Loucy (cell line): ENCODE measurements around the gene BABAM2.

ENCODE experiments used
- H2AFZ ChIP-seq: fragments of 200-600 bp; sonication (generic); 2 replicates; pipeline ENCODE4 v1.6.0; 2016; ENCODE audit warnings: antibody characterized with exemption, mild to moderate bottlenecking, low read length, moderate library complexity
- H3F3A ChIP-seq: fragments of 200-600 bp; 2 replicates; pipeline ENCODE4 v1.6.0; 2016; ENCODE audit warnings: antibody characterized with exemption, low read depth, mild to moderate bottlenecking
- H3K27me3 ChIP-seq: fragments of 200-600 bp; sonication (generic); 2 replicates; pipeline ENCODE4 v1.6.1; 2014; ENCODE audit warnings: low read length, mild to moderate bottlenecking; ENCODE audit not compliant: insufficient read depth, poor library complexity, severe bottlenecking
- H3K36me3 ChIP-seq: fragments of 200-600 bp; sonication (generic); 2 replicates; pipeline ENCODE4 v1.6.1; 2016; ENCODE audit warnings: low read length; ENCODE audit not compliant: insufficient read depth
- H3K4me1 ChIP-seq: fragments of 200-600 bp; sonication (generic); 2 replicates; pipeline ENCODE4 v1.5.1; 2014; ENCODE audit warnings: low read length, mild to moderate bottlenecking; ENCODE audit not compliant: insufficient read depth, poor library complexity, severe bottlenecking
- H3K4me2 ChIP-seq: fragments of 200-600 bp; sonication (generic); 2 replicates; pipeline ENCODE4 v1.6.0; 2014; ENCODE audit warnings: antibody characterized with exemption, low read length, low read depth, mild to moderate bottlenecking; ENCODE audit not compliant: poor library complexity, severe bottlenecking
- H3K4me3 ChIP-seq: fragments of 200-600 bp; sonication (generic); 2 replicates; pipeline ENCODE4 v1.5.1; 2014; ENCODE audit warnings: low read length, mild to moderate bottlenecking, mixed read lengths; ENCODE audit not compliant: poor library complexity, severe bottlenecking
- H3K79me2 ChIP-seq: fragments of 200-600 bp; sonication (generic); 2 replicates; pipeline ENCODE4 v1.6.1; 2014; ENCODE audit warnings: low read length; ENCODE audit not compliant: insufficient read depth
- H3K9ac ChIP-seq: fragments of 200-600 bp; sonication (generic); 2 replicates; pipeline ENCODE4 v1.6.0; 2014; ENCODE audit warnings: mild to moderate bottlenecking, low read depth, low read length, moderate library complexity; ENCODE audit not compliant: poor library complexity, severe bottlenecking
- H3K9me2 ChIP-seq: fragments of 200-600 bp; sonication (generic); replicated peaks from 2 replicates; pipeline ENCODE4 v1.6.1; 2016; ENCODE audit warnings: low read depth, low read length, mixed read lengths
- H3K9me3 ChIP-seq: fragments of 200-600 bp; sonication (generic); 2 replicates; pipeline ENCODE4 v1.6.1; 2014; ENCODE audit warnings: mild to moderate bottlenecking, antibody characterized with exemption, low read length, low read depth; ENCODE audit not compliant: insufficient read depth
- H4K20me1 ChIP-seq: fragments of 200-600 bp; sonication (generic); 2 replicates; pipeline ENCODE4 v1.6.0; 2014; ENCODE audit warnings: antibody characterized with exemption, low read length, mild to moderate bottlenecking; ENCODE audit not compliant: insufficient read depth, poor library complexity, severe bottlenecking
- EZH2phosphoT487 ChIP-seq: fragments of 200-600 bp; IDR thresholded peaks from 2 replicates; pipeline ENCODE4 v1.6.1; 2018; ENCODE audit warnings: antibody characterized with exemption, mild to moderate bottlenecking, moderate library complexity, borderline replicate concordance
- TF ChIP-seq, protein P1 (sequence below): fragments of 200-600 bp; sonication (generic); conservative IDR thresholded peaks from 2 replicates; pipeline ENCODE4 v1.5.1; 2014; ENCODE audit warnings: mild to moderate bottlenecking, antibody characterized with exemption, low read length

Gene BABAM2

DNA sequence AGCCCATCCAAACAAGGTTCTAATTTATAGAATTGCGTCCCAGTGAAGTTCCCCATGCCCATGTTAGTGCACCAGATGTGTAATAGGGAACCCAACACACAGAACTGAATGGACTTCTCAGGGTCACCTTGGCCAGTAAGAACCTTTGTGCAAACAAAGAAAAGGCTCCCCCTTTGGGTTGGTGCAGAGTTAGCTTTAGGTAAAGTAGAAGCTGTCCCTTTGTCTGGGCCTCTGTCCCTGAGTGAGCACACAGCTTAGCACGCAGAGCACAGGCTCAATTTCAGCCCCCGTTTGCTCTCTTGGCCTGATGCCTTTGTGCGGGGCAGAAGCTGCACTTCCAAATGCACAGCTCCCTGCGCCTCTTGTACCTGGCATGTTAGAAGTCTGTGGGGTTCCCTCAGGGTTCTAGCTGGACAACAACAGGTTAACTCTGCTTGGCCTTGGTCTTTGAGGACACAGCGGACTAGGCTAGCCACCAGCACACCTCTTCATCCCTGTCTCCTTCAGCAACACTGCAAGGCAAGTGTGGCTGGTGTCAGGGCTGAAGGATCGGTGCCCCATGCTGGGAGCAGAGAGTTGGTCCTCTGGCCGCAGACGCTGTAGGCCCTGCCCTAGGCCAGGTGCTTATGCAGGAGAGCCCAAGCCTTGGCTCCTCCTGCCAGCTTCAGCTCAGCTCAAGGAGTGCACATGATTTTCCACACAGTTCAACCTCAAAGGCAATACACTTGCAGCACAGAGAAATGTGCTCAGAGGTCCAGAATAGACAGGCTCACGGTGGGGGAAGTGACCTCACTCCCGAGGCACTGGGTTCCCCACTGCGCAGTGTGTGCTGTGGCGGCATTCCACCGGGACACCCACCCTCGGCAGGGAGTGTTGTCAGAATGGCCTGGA, 428.8 kb downstream of the BABAM2 start:
- Histone ChIP-seq H3K79me2 (no peaks in the 10 kb centered on the region), H3K4me3 (no peak overlapping the region), H3K36me3 (no peaks in the 10 kb centered on the region), H3K4me2 (no peak overlapping the region), H3K9me3 (no peaks in the 10 kb centered on the region), H3K27me3 (no peaks in the 10 kb centered on the region), H3K9ac (no peak overlapping the region), H3K9me2 (no peaks in the 10 kb centered on the region), H4K20me1 (no peaks in the 10 kb centered on the region), H3K4me1 (peaks cover 14% of the 10 kb centered on the region), H2AFZ (no peak overlapping the region), H3F3A (no peaks in the 10 kb centered on the region)
- TF ChIP-seq, protein P1, sequence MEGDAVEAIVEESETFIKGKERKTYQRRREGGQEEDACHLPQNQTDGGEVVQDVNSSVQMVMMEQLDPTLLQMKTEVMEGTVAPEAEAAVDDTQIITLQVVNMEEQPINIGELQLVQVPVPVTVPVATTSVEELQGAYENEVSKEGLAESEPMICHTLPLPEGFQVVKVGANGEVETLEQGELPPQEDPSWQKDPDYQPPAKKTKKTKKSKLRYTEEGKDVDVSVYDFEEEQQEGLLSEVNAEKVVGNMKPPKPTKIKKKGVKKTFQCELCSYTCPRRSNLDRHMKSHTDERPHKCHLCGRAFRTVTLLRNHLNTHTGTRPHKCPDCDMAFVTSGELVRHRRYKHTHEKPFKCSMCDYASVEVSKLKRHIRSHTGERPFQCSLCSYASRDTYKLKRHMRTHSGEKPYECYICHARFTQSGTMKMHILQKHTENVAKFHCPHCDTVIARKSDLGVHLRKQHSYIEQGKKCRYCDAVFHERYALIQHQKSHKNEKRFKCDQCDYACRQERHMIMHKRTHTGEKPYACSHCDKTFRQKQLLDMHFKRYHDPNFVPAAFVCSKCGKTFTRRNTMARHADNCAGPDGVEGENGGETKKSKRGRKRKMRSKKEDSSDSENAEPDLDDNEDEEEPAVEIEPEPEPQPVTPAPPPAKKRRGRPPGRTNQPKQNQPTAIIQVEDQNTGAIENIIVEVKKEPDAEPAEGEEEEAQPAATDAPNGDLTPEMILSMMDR: peak; percentile 29; the same call in 1 of the 2 replicates
- no peak for TF ChIP-seq EZH2phosphoT487

DNA sequence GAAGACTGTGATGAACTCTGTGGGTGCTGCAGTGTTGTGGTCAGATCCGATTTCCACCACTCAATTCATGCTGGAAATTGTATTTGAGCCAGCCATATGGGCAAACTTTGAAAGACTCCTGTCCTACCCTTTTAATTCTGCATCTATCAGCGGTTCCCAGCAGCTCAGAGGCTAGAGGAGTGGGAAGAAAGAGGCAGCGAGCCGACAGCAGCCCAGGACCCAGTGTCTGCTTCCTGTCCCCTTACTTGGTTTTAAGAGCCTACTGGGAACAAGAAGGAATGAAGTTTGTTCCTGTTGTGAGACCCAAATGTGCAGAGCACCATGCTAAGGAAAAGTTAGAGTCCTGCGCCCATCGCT, 429.5 kb downstream of the BABAM2 start:
- Histone ChIP-seq H3K4me2 (no peak overlapping the region), H3K27me3 (no peaks in the 10 kb centered on the region), H4K20me1 (no peaks in the 10 kb centered on the region), H3K9ac (no peak overlapping the region), H3K36me3 (no peaks in the 10 kb centered on the region), H3K4me3 (no peak overlapping the region), H3K9me2 (no peaks in the 10 kb centered on the region), H2AFZ (no peak overlapping the region), H3K79me2 (no peaks in the 10 kb centered on the region), H3K9me3 (no peaks in the 10 kb centered on the region), H3K4me1 (peaks cover 14% of the 10 kb centered on the region), H3F3A (no peaks in the 10 kb centered on the region)
- TF ChIP-seq EZH2phosphoT487: no peak
- TF ChIP-seq, protein P1: no peak

DNA sequence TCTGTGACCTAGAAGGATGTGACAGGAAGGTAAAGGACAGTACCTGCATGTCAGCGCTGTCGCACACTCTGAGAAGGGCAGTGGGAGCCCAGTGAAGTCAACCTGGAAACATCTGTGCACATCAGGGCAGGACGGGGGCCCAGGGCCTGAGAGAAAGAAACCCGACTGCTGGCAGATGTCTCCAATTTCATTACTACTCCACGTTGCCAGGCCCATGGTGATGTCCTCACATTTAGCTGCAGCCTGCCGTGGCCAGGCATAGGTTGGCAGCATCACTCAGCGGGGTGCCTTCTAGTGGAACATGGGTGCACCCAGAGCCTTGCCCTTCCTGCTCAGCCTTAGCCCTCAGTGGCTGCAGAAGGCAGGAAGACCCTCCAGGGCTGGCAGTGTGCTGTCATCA, 429.8 kb downstream of the BABAM2 start:
- Histone ChIP-seq H3K4me1 (peaks cover 18% of the 10 kb centered on the region), H3K79me2 (no peaks in the 10 kb centered on the region), H3K9ac (no peak overlapping the region), H4K20me1 (no peaks in the 10 kb centered on the region), H3K27me3 (no peaks in the 10 kb centered on the region), H3K9me3 (no peaks in the 10 kb centered on the region), H3K4me2 (no peak overlapping the region), H3K36me3 (no peaks in the 10 kb centered on the region), H3K4me3 (no peak overlapping the region), H3K9me2 (no peaks in the 10 kb centered on the region), H3F3A (no peaks in the 10 kb centered on the region), H2AFZ (no peak overlapping the region)
- no peak for TF ChIP-seq EZH2phosphoT487
- TF ChIP-seq, protein P1: no peak
